ENCODE results near the gene OR2W3.

DNA sequence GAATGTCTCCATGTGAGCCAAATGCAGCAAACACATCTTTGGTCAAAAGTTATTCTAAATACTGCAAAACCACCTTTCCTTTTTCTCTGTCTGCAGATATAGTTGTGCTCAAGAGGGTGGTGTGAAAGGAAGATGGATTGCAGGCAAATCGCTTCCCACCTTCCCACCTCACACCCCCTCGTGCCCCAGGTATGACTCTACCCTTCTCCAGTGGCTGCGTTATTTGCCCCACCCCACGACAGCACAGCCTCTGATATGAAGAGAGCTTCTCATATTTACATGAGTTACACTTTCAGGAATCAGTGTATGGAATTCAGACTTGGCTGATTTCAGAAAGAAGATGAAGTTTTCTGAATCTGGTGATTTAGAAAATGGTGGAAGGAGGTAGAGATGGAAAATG, 32.6 kb upstream of the OR2W3 start:
- TF ChIP-seq, protein P1, sequence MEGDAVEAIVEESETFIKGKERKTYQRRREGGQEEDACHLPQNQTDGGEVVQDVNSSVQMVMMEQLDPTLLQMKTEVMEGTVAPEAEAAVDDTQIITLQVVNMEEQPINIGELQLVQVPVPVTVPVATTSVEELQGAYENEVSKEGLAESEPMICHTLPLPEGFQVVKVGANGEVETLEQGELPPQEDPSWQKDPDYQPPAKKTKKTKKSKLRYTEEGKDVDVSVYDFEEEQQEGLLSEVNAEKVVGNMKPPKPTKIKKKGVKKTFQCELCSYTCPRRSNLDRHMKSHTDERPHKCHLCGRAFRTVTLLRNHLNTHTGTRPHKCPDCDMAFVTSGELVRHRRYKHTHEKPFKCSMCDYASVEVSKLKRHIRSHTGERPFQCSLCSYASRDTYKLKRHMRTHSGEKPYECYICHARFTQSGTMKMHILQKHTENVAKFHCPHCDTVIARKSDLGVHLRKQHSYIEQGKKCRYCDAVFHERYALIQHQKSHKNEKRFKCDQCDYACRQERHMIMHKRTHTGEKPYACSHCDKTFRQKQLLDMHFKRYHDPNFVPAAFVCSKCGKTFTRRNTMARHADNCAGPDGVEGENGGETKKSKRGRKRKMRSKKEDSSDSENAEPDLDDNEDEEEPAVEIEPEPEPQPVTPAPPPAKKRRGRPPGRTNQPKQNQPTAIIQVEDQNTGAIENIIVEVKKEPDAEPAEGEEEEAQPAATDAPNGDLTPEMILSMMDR (IDR thresholded peaks at IDR 0.05): no peak
- TF ChIP-seq EP300 (IDR thresholded peaks at IDR 0.05): no peak

Measured in tibial nerve (tissue), 4 donors.